Sigmoid colon (tissue), 7 donors: ENCODE measurements around the gene FBXL7. TPM values are rescaled to one million over a fixed set of nuclear protein-coding genes. Genes with fewer than 3 reads are reported as not detected.

Source experiments
- DNase-seq: peaks from one replicate; pipeline ENCODE4 v3.0.0-alpha.2; 2019
- H3K27ac ChIP-seq, 4 donors: fragments of 200-600 bp; sonication (generic); one replicate each; pipeline ENCODE4 v1.5.1; 2016 to 2019; ENCODE audit warnings: mild to moderate bottlenecking in 1 of 4
- H3K27me3 ChIP-seq, 3 donors: fragments of 200-600 bp; sonication (generic); one replicate each; pipeline ENCODE4 v1.5.1; 2019; ENCODE audit warnings: mild to moderate bottlenecking in 1 of 3
- H3K36me3 ChIP-seq, 4 donors: fragments of 200-600 bp; sonication (generic); one replicate each; pipeline ENCODE4 v1.5.1; 2016 to 2019
- H3K4me1 ChIP-seq, 4 donors: fragments of 200-600 bp; sonication (generic); one replicate each; pipeline ENCODE4 v1.5.1; 2017 to 2019
- H3K4me3 ChIP-seq, 4 donors: fragments of 200-600 bp; sonication (generic); one replicate each; pipeline ENCODE4 v1.5.1; 2017 to 2019; ENCODE audit warnings: mild to moderate bottlenecking in 2 of 4, moderate library complexity in 1 of 4
- H3K9me3 ChIP-seq, 4 donors: fragments of 200-600 bp in 3 of 4; sonication (generic) in 3 of 4; one replicate each; pipeline versions ENCODE4 v1.5.1 to v1.6.1; 2013 to 2019
- EP300 ChIP-seq, 4 donors: sonication (generic); formaldehyde crosslinking; IDR thresholded peaks; one replicate each; pipeline ENCODE4 v1.6.1; 2017; ENCODE audit warnings: antibody characterized with exemption in 4 of 4
- POLR2A ChIP-seq, 2 donors: fragments of 450-650 bp; IDR thresholded peaks; one replicate each; pipeline ENCODE4 v1.6.1; 2016; ENCODE audit warnings: antibody characterized with exemption in 2 of 2, mild to moderate bottlenecking in 2 of 2, moderate library complexity in 2 of 2
- POLR2AphosphoS5 ChIP-seq, 4 donors: sonication (generic); formaldehyde crosslinking; IDR thresholded peaks; one replicate each; pipeline ENCODE4 v1.6.1; 2017; ENCODE audit warnings: antibody characterized with exemption in 4 of 4
- WGBS, 2 donors: extraction: QIAGEN DNeasy Blood & Tissue Kit; methylation state at CpG; one replicate each; pipeline ENCODE4 v1.1.7; 2013; 5-methylcytosine and 5-hydroxymethylcytosine counted together
- intact Hi-C: fragments of 100-400 bp; cut with DNase I; formaldehyde crosslinking; loops from one replicate; pipeline ENCODE4 v1.15.1; 2023
- polyA plus RNA-seq, 3 donors: library from polyadenylated mRNA; stranded (reverse); fragments of 200-250 nt; gene quantifications; one replicate each; pipeline ENCODE4 v1.2.3, GENCODE V29; 2013
- total RNA-seq, 4 donors: library from RNA; depleted of rRNA; stranded (reverse); fragments of >200 nt; gene quantifications; one replicate each; pipeline ENCODE4 v1.1.0, GENCODE V29; 2016
- TF ChIP-seq, protein P1 (sequence below), 4 experiments: fragments of 450-650 bp in 3 of 4; fragments of 200-600 bp in 1 of 4; IDR thresholded peaks; one replicate each; pipeline ENCODE4 v1.5.1; 2016 to 2019; ENCODE audit warnings: antibody characterized with exemption in 4 of 4, mild to moderate bottlenecking in 3 of 4, moderate library complexity in 2 of 4
- donor health status: healthy with polysubstance abuse.
- donor health status: Bipolar disorder and iron deficiency.
- donor health status: healthy.

FBXL7 gene
- total and polyA plus RNA-seq, 7 donors: 0.92 to 44.3 (median 18.2) TPM

DNA sequence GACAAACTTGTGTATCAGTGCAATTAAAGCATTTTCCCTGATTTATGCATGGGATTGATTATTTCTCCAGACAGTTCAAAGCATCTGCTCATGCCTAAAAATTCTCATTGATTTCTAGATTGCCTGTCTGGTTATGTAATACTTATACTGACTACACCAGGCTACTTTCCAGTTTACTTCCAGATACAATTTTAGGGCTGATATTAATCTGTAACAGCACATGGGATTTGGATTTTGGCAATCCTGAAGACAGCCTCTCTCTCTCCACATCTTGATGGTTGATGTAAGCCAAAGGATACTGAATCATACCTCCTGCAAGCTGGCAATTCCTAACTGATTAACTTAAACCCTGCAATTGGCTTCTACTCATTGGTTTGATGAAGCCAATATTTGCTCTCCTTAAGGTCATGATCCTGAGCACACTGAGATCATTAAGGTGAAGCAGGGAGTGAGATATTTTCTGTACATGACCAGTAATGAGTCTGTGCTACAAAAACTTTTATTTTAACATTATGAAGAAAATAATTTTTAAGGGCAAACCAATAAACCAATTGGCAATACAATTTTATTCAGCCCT lies 25.7 kb upstream of the FBXL7 start:
- Histone ChIP-seq H3K27me3 (no peaks in the 10 kb centered on the region), H3K9me3 (no peaks in the 10 kb centered on the region), H3K4me1 (no peaks in the 10 kb centered on the region), H3K27ac (no peak overlapping the region), H3K4me3 (no peak overlapping the region), H3K36me3 (no peaks in the 10 kb centered on the region)
- DNase-seq: no peak
- intact Hi-C loops: no loop called here
- TF ChIP-seq EP300 (IDR thresholded peaks at IDR 0.05) (no peak), POLR2A (IDR thresholded peaks at IDR 0.05) (no peak), POLR2AphosphoS5 (IDR thresholded peaks at IDR 0.05) (no peak)
- TF ChIP-seq, protein P1, sequence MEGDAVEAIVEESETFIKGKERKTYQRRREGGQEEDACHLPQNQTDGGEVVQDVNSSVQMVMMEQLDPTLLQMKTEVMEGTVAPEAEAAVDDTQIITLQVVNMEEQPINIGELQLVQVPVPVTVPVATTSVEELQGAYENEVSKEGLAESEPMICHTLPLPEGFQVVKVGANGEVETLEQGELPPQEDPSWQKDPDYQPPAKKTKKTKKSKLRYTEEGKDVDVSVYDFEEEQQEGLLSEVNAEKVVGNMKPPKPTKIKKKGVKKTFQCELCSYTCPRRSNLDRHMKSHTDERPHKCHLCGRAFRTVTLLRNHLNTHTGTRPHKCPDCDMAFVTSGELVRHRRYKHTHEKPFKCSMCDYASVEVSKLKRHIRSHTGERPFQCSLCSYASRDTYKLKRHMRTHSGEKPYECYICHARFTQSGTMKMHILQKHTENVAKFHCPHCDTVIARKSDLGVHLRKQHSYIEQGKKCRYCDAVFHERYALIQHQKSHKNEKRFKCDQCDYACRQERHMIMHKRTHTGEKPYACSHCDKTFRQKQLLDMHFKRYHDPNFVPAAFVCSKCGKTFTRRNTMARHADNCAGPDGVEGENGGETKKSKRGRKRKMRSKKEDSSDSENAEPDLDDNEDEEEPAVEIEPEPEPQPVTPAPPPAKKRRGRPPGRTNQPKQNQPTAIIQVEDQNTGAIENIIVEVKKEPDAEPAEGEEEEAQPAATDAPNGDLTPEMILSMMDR (IDR thresholded peaks at IDR 0.05): no peak

DNA sequence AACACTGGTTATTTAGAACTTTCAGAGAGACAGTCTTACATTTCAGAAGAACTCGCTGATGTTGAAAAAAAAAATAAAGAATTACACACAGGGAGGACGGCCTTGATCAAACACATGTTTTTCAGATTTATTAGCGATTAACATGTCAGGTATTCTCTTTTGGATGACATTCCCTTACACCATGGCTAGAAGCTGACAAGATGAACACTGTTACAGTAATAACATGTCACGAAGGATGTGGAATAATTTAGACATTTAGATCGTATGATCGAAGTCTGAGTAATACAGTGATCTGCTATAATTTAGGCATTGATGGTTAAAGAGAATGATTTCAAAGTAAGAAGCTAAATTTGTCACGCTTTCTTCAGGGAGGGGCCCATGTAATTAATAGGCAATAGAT lies 24.6 kb upstream of the FBXL7 start:
- Histone ChIP-seq H3K4me1 (no peaks in the 10 kb centered on the region), H3K27me3 (no peaks in the 10 kb centered on the region), H3K9me3 (no peaks in the 10 kb centered on the region), H3K27ac (no peak overlapping the region), H3K36me3 (no peaks in the 10 kb centered on the region), H3K4me3 (no peak overlapping the region)
- TF ChIP-seq, protein P1 (IDR thresholded peaks at IDR 0.05): no peak
- TF ChIP-seq EP300 (IDR thresholded peaks at IDR 0.05) (no peak), POLR2A (IDR thresholded peaks at IDR 0.05) (no peak), POLR2AphosphoS5 (IDR thresholded peaks at IDR 0.05) (no peak)
- intact Hi-C loops: no loop called here
- WGBS, 2 donors: 83 to 92% methylated on average over 7 of the region's 7 CpGs
- no peak for DNase-seq

DNA sequence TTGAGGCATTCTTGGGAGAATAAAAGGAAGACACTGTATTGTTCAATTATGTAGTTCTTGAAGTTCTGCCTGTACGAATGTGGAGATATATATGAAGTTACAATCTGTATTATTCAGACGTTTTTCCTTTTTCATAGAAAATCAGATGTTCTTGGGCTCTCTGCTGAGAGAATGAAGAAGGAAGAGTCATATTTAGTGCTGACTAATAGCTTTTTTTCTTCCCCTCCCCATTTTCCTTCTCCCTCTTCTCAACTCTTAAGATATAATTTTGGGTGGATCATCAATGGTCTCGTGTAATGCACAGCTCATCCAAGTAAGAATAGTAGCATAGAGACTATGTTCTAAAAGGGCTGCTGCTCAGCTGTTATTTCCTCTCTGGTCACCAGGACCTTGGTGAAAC lies 23.0 kb upstream of the FBXL7 start:
- intact Hi-C loops: no loop called here
- no peak overlapping the region for H3K27ac ChIP-seq
- H3K4me1 ChIP-seq: no peaks in the 10 kb centered on the region
- H3K9me3 ChIP-seq: no peaks in the 10 kb centered on the region
- no peak for DNase-seq
- H3K36me3 ChIP-seq: no peaks in the 10 kb centered on the region
- TF ChIP-seq POLR2AphosphoS5 (IDR thresholded peaks at IDR 0.05): no peak
- TF ChIP-seq, protein P1 (IDR thresholded peaks at IDR 0.05): no peak
- no peak for TF ChIP-seq EP300 (IDR thresholded peaks at IDR 0.05)
- TF ChIP-seq POLR2A (IDR thresholded peaks at IDR 0.05): no peak
- 82 to 87% methylated on average over 3 of the region's 3 CpGs for WGBS, 2 donors
- H3K4me3 ChIP-seq: no peak overlapping the region
- no peaks in the 10 kb centered on the region for H3K27me3 ChIP-seq

DNA sequence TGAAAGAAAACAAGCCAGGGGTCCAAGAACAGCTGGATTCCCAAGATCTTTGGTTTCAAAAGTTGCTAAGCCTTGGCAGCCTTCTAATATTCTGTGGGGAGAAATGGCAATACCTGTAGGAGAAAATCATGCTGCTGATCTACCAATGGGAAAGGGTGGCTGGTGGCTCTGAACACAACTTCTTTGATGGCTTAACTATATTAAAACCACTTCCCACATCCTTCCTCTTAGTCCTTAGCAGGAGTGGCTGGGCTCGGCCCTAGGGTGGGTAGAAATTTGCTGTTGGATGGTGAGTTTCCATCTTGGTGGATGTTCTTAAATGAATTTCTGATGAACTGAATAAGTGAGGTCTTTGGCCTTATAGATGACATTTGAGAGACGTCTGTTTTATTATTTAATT lies 19.5 kb upstream of the FBXL7 start:
- Histone ChIP-seq H3K36me3 (no peaks in the 10 kb centered on the region), H3K27me3 (no peaks in the 10 kb centered on the region), H3K4me1 (peaks cover 0 to 10% (median 7%) of the 10 kb centered on the region in 4 donors), H3K9me3 (no peaks in the 10 kb centered on the region), H3K27ac (no peak overlapping the region), H3K4me3 (no peak overlapping the region)
- WGBS, 2 donors: 43 to 65% methylated on average over 2 of the region's 2 CpGs
- TF ChIP-seq, protein P1 (IDR thresholded peaks at IDR 0.05): no peak
- TF ChIP-seq EP300 (IDR thresholded peaks at IDR 0.05) (no peak), POLR2A (IDR thresholded peaks at IDR 0.05) (no peak), POLR2AphosphoS5 (IDR thresholded peaks at IDR 0.05) (no peak)
- intact Hi-C loops: no loop called here
- DNase-seq: no peak
